22Rv1 (cell line): Measurements from ENCODE around the gene MATCAP1.

Source experiments
- H3K27ac ChIP-seq: fragments of 450-650 bp; 2 replicates; pipeline ENCODE4 v1.5.1; 2017
- CTCF ChIP-seq: fragments of 450-650 bp; IDR thresholded peaks from 2 replicates; pipeline ENCODE4 v1.5.1; 2017; ENCODE audit warnings: mild to moderate bottlenecking
- ZFX ChIP-seq: fragments of 450-650 bp; IDR thresholded peaks from 2 replicates; pipeline ENCODE4 v1.6.1; 2017; ENCODE audit warnings: antibody characterized with exemption, borderline replicate concordance

The MATCAP1 gene

GRCh38 chr16:67193536-67193935 is 9.8 kb upstream of the MATCAP1 start:
- no peak for TF ChIP-seq ZFX
- TF ChIP-seq CTCF: no peak
- peak overlapping the region; percentile 73 for H3K27ac ChIP-seq

GRCh38 chr16:67192781-67193361 is 9.1 kb upstream of the MATCAP1 start:
- TF ChIP-seq ZFX (no peak), CTCF (no peak)
- peak overlapping the region; percentile 73 for H3K27ac ChIP-seq

GRCh38 chr16:67191995-67192681 is 8.4 kb upstream of the MATCAP1 start, which contains the start of gene E2F4:
E2F4 (plus strand) TSS chr16:67192155; CDS start chr16:67192228, 73 bp downstream.
- TF ChIP-seq ZFX (0 out of 2 replicates have a peak, but pooled peaks have one; percentile 30), CTCF (no peak)
- H3K27ac ChIP-seq: peak within 1 kb of the TSS; percentile 73

- peak overlapping the region; percentile 73 for H3K27ac ChIP-seq
Measured at GRCh38 chr16:67191411-67191994, 7.7 kb upstream of the MATCAP1 start.

GRCh38 chr16:67190448-67191399 is 7.0 kb upstream of the MATCAP1 start:
- TF ChIP-seq CTCF (no peak), ZFX (no peak)
- H3K27ac ChIP-seq: no peak overlapping the region

More at GRCh38 chr16:67191411-67191994, 7.7 kb upstream of the MATCAP1 start:
- TF ChIP-seq CTCF (no peak), ZFX (no peak)

- no peak within 1 kb of the TSS for H3K27ac ChIP-seq
- no peak for TF ChIP-seq CTCF
- TF ChIP-seq ZFX: no peak
Measured at GRCh38 chr16:67190041-67190440, 6.3 kb upstream of the MATCAP1 start, which contains the start of gene EXOC3L1. EXOC3L1 (minus strand) TSS chr16:67190136; CDS start chr16:67189676, 460 bp downstream.
